IPS-20b (cell line): Measurements from ENCODE around the gene DHFR2.
"Not testable (repeated sequence)": the region's sequence is repeated elsewhere in the genome, so short reads cannot be mapped to it uniquely, and the experiment has no call there.

Source experiments
- H3K27ac ChIP-seq: one replicate; pipeline ENCODE4 v1.5.1; 2013; ENCODE audit warnings: low read length
- H3K27me3 ChIP-seq: 2 replicates; pipeline ENCODE4 v1.6.1; 2013; ENCODE audit warnings: mild to moderate bottlenecking, low read length, inconsistent platforms; ENCODE audit not compliant: insufficient read depth
- H3K36me3 ChIP-seq: 2 replicates; pipeline ENCODE4 v1.6.1; 2013; ENCODE audit warnings: low read depth, mild to moderate bottlenecking, inconsistent platforms, low read length, moderate library complexity; ENCODE audit not compliant: insufficient read depth
- H3K4me1 ChIP-seq: 2 replicates; pipeline ENCODE4 v1.6.1; 2013; ENCODE audit warnings: mild to moderate bottlenecking, control low read depth, inconsistent platforms, low read length, moderate library complexity; ENCODE audit not compliant: insufficient read depth
- H3K4me3 ChIP-seq: 2 replicates; pipeline ENCODE4 v1.5.1; 2013; ENCODE audit warnings: mild to moderate bottlenecking, low read length, inconsistent platforms
- H3K9ac ChIP-seq: 2 replicates; pipeline ENCODE4 v1.6.1; 2013; ENCODE audit warnings: low read depth, mild to moderate bottlenecking, inconsistent platforms, low read length, moderate library complexity
- H3K9me3 ChIP-seq: 2 replicates; pipeline ENCODE4 v1.6.1; 2013; ENCODE audit warnings: mild to moderate bottlenecking, low read depth, low read length, inconsistent platforms; ENCODE audit not compliant: insufficient read depth

The DHFR2 gene

DNA sequence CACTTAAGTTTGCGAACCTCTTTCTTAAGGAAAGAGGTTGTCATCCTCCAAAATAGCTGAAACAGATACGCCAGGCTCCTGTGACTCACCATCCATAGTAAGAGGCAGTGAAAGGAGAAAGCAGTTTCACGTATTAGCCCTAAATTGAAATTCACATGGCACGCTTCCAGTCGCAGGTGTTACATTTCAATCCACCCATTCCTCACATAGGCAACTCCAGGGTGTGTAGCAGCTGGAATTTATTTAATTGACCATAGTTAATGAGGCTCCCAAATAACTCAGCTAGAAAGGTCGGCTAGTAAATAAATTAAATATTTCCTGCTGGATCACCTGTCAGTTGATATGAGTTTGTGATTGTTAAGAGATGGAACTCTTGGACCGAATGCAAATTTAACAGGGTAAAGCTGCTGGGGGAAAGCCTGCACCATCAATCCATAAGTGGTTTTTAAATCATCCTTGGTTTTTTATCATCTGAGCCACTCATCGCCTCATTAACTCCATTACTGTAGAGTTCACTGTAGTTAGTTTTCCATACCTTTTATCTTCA lies 19.7 kb upstream of the DHFR2 start:
- Histone ChIP-seq H3K4me1 (no peaks in the 10 kb centered on the region), H3K27me3 (no peaks in the 10 kb centered on the region), H3K9me3 (no peaks in the 10 kb centered on the region), H3K9ac (no peak overlapping the region), H3K27ac (no peak overlapping the region), H3K36me3 (no peaks in the 10 kb centered on the region), H3K4me3 (no peak overlapping the region)

DNA sequence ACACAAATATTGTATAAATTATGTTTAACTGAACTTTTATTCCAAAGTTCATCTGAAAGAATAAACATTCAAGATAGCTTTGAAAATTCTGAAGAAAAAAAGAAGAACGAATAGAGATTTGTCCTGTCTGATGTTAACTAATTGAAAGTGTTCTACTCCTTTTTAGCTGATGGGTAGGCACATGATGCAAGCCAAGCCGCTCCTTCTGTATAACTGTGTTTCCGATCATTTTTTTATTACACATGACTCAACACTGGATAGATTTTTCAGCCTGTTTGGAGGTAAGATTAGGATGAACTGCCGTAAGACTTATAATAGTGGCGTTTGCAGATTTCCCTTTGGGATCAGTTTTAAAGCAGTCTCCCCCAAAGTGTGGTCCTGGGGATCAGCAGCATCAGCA lies 19.2 kb upstream of the DHFR2 start:
- no peak overlapping the region for H3K4me3 ChIP-seq
- H3K36me3 ChIP-seq: no peaks in the 10 kb centered on the region
- H3K27me3 ChIP-seq: no peaks in the 10 kb centered on the region
- no peak overlapping the region for H3K9ac ChIP-seq
- no peaks in the 10 kb centered on the region for H3K9me3 ChIP-seq
- no peaks in the 10 kb centered on the region for H3K4me1 ChIP-seq
- no peak overlapping the region for H3K27ac ChIP-seq

DNA sequence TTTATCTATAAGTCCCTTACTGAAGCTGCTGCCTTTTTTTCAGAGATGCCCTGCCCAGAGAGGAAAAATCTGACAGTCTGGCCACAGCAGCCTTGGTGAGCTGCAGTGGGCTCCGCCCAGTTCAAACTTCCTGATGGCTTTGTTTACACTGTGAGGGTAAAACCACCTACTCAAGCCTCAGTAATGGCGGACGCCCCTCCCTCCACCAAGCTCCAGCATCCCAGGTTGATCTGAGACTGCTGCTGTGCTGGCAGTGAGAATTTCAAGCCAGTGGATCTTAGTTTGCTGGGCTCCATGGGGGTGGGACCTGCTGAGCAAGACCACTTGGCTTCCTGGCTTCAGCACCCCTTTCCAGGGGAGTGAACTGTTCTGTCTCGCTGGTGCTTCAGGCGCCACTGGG lies 17.8 kb upstream of the DHFR2 start:
- H3K27ac ChIP-seq, H3K4me1 ChIP-seq, H3K4me3 ChIP-seq, H3K9ac ChIP-seq, H3K27me3 ChIP-seq, H3K9me3 ChIP-seq, H3K36me3 ChIP-seq: not testable (repeated sequence)

DNA sequence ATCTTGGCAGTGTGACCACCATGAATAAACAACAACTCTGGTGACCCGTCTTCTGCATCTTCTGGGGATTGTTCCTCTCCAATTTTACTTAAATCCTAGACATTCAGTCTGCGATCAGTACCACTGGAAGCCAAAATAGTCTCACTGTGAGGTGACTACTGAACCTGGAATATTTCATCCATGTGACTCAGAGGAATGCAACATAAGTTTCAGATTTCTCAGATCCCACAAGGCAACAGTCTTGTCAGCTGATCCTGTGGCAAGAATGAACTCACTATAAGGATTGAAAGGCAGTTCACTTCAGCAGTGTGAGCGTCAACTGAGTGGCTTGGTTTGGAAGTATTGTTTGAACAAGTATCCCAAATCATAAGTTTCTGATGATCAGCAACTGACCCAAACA lies 13.3 kb upstream of the DHFR2 start:
- Histone ChIP-seq H3K9ac (no peak overlapping the region), H3K27ac (no peak overlapping the region), H3K4me1 (no peaks in the 10 kb centered on the region), H3K9me3 (no peaks in the 10 kb centered on the region), H3K4me3 (no peak overlapping the region), H3K27me3 (no peaks in the 10 kb centered on the region), H3K36me3 (0 out of 2 replicates have a peak, but pooled peaks cover 4% of the 10 kb centered on the region)

DNA sequence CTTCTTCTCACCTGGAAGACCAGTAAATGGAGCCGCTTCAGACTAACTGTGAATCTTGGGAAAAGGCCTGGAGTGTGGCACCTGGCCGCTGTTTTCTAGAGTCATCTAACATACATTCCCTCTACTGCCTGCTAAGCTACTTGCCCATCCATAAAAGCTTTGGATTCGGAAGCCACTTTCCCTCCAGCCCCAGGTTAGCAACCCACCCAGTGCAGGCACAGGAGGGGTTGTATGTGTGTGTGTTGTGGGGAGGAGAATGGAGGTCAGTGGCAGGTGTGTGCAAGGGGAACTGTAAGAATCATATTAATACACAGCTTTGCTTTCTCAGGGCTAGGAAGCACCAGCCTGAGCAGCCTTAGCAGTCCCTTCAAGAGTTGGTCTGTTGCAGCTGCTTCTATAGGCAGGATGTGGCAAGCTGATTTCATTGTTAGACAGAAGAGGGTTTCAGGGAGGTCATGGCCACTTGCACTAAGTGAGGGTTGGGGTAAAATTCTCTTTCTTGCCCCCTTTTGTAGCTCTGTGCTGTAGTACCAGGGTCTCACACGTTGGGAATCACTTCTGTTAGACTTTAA lies 9.1 kb upstream of the DHFR2 start:
- H3K9ac ChIP-seq: no peak overlapping the region
- no peak overlapping the region for H3K4me3 ChIP-seq
- no peaks in the 10 kb centered on the region for H3K27me3 ChIP-seq
- no peaks in the 10 kb centered on the region for H3K9me3 ChIP-seq
- H3K36me3 ChIP-seq: peaks cover 12% of the 10 kb centered on the region; the same call in 1 of the 2 replicates
- H3K4me1 ChIP-seq: no peaks in the 10 kb centered on the region
- no peak overlapping the region for H3K27ac ChIP-seq

DNA sequence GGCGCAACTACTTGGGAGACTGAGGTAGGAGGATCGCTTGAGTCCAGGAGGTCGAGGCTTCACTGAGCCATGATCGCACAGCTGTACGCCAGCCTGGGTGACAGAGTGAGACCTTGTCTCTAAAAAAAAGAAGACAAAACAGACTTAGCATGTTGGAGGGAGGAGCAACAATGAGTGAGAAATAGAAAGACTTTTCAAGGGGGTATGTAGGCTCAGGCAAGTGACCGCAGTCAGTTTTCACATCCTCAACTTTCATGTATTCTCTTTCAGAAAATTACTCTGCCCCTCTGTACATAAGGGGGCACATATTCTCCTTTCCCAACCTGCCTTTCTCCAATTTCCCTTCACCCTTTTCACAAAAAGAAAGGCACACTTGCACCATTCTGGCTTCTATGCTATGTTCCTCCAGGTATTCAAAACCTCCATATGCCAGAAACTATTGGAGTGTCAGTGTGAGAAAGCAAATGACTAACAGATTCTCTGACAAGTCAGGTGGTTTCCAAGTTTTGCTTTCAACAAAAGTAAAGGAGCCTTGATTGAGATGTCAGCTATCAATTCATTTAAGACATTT lies 7.7 kb upstream of the DHFR2 start:
- H3K9ac ChIP-seq: no peak overlapping the region
- peaks cover 12% of the 10 kb centered on the region; the same call in 1 of the 2 replicates for H3K36me3 ChIP-seq
- no peak overlapping the region for H3K27ac ChIP-seq
- no peaks in the 10 kb centered on the region for H3K27me3 ChIP-seq
- no peaks in the 10 kb centered on the region for H3K9me3 ChIP-seq
- no peaks in the 10 kb centered on the region for H3K4me1 ChIP-seq
- H3K4me3 ChIP-seq: no peak overlapping the region

DNA sequence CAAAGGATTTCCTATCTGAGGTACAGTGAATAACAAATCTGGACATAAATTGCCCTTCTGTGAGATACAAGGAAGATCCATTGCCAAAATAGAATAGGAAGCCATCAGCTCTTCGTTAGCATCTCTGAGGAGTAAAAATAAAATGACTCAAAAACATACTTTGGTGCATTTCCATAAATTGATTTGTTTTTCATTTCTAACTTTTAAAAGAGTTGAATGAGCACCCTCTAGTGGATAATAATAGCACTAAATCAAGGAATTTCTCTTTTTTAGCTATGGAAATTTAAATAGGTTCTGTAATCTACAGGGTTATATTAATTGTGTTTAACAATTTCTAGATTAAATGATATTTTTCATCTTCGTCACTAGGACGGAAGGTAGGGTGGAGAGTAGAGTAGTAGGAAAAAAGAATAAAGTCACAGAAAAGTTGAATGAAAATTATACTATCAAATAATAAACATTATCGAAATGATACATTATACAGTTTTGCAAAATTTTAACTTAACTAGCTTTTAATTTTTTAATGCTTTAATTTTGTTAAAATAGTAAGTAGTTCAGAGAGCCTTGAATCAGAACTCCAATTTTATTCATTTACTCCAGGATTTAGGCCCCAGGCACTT lies 6.6 kb upstream of the DHFR2 start:
- Histone ChIP-seq H3K9me3 (no peaks in the 10 kb centered on the region), H3K9ac (no peak overlapping the region), H3K27me3 (no peaks in the 10 kb centered on the region), H3K36me3 (peaks cover 12% of the 10 kb centered on the region; the same call in 1 of the 2 replicates), H3K27ac (no peak overlapping the region), H3K4me1 (no peaks in the 10 kb centered on the region; the same call in 1 of the 2 replicates), H3K4me3 (no peak overlapping the region)

DNA sequence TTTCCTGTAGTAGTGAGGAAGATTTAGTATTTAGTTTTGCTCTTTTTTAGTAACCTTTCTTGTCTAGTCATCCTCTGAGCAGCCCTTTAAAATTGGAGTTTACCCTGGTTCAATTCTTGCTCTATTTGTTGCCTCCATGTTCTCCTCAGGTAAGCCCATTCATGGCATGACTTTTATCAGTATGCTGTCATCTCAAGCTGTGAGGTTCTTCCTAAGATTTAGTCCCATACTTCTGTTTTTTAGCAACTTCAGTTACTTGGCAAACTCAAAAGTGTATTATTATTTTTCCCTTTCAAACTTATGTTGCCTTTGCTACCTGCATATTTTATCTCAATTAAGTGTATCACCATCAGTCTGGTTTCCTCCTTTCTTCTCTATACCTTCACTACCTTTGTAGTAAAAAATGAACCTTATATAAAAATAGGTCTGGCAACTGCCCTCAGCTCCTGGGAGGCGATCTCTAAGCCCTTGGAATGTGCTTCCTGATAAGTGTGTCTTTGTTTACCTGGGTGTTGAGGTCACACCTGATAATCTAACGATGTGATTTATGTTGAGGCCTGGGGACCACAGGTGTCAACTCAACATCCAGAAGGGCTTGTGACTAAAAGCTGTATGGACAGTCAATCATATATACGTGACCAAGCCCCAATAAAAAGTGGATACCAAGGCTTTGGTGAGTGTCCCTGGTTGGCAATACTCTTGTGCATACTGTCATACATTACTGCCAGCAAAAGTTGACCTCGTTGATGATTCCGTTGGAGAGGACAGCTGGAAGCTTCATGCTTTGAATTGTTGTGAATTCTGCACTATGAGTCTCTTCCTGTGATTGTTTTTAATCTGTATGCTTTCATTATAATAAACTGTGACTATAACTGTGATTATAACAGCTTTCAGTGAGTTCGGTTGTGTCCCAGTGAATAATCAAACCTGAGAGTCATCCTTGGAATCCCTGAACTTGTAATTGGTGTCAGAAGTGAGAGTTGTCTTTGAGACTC lies 4.1 kb upstream of the DHFR2 start:
- Histone ChIP-seq H3K4me1 (no peaks in the 10 kb centered on the region; the same call in 1 of the 2 replicates), H3K4me3 (no peak overlapping the region), H3K36me3 (peaks cover 8% of the 10 kb centered on the region; the same call in 1 of the 2 replicates), H3K27me3 (no peaks in the 10 kb centered on the region), H3K9me3 (no peaks in the 10 kb centered on the region), H3K9ac (no peak overlapping the region), H3K27ac (no peak overlapping the region)

DNA sequence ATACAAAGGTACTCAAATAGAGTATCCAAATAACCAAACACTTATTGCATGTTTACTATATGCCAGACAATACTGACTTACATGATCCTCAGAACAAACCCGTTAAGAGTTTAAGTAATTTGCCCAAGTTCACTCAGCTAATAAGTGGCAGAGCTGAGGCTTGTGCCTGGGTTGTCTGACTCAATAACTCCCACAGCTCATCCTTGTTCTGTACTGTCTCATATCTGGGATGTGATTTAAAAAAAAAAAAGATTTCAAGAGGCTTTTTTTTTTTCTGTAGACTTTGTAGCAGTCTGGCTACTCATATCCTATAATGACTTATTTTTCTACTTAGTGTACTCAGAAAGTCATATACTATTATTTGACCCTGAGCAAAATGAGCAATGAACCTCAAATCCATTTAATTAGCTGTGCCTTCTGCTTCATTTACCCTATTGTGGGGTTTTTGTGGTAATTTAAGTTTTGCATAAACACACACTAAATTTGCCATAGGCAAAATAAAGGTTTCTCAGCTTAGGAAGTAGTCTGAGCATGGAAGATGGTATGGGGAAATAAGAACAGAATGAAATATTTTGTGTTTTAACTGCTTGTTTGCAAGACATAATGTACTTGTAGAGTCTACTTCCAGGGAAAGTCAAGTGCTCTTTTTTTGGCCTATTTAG lies 3.2 kb upstream of the DHFR2 start:
- Histone ChIP-seq H3K4me3 (no peak overlapping the region), H3K4me1 (no peaks in the 10 kb centered on the region; the same call in 1 of the 2 replicates), H3K36me3 (peaks cover 8% of the 10 kb centered on the region; the same call in 1 of the 2 replicates), H3K27me3 (no peaks in the 10 kb centered on the region), H3K27ac (no peak overlapping the region), H3K9me3 (no peaks in the 10 kb centered on the region), H3K9ac (no peak overlapping the region)

DNA sequence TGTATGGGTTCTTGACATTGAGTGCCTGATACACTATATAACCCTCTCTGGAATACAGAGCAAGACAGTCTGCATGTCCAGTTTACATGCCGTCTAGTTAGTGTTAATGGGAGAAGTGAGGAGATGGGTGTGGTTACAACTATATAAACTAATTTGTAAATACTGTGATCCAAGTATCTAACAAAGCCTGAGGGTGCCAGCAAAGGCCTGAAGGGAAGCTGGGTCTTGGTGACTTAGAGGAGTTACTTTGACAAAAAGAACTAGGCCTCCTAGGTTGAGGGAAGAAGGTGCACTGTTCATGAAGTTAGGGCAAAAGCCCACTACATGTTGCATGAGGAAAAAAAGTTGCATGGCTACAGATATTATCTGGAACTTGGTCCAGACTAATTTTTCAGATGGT lies 2.4 kb upstream of the DHFR2 start:
- H3K36me3 ChIP-seq: peaks cover 8% of the 10 kb centered on the region; the same call in 1 of the 2 replicates
- no peak overlapping the region for H3K9ac ChIP-seq
- H3K27ac ChIP-seq: no peak overlapping the region
- H3K4me3 ChIP-seq: no peak overlapping the region
- no peaks in the 10 kb centered on the region; the same call in 1 of the 2 replicates for H3K4me1 ChIP-seq
- no peaks in the 10 kb centered on the region for H3K27me3 ChIP-seq
- H3K9me3 ChIP-seq: no peaks in the 10 kb centered on the region
